GM12878 (cell line): ENCODE results near the gene MXD4. TPM values are rescaled to one million over a fixed set of nuclear protein-coding genes. Genes with fewer than 3 reads are reported as not detected.

Experiments used
- ATAC-seq: fragments of 200-7000 bp; cut with Tn5 transposase; 3 replicates; pipeline ENCODE4 v1.9.1; 2020; ENCODE audit warnings: mild to moderate bottlenecking, moderate library complexity
- BruUV-seq: library from RNA; stranded (reverse); fragments of 400-500 nt; replicated peaks from 2 replicates; lab custom pipeline; 2021; lab: Mats Ljungman, UMichigan
- CTCF ChIA-PET: fragments of 300-600 bp; sonication (Branson Sonifier 250); formaldehyde crosslinking; extraction: SDS; loops from one replicate; lab custom pipeline; 2021; ENCODE audit warnings: inconsistent platforms; lab: Yijun Ruan, JAX
- POLR2A ChIA-PET: fragments of 350-600 bp; formaldehyde crosslinking; extraction: SDS; loops from one replicate; lab custom pipeline; 2021; ENCODE audit warnings: inconsistent platforms; lab: Charles Lee
- RAD21 ChIA-PET: fragments of 300-600 bp; sonication (Branson Sonifier 250); formaldehyde crosslinking; loops from one replicate; lab custom pipeline; 2023; ENCODE audit warnings: antibody characterized with exemption; ENCODE audit not compliant: unreplicated experiment; lab: Charles Lee
- SMC1A ChIA-PET: fragments of 300-600 bp; sonication (Branson Sonifier 250); formaldehyde crosslinking; loops from one replicate; lab custom pipeline; 2023; ENCODE audit not compliant: unreplicated experiment, uncharacterized antibody; lab: Charles Lee
- DNase-seq: peaks from one replicate; pipeline ENCODE4 v3.0.0-alpha.2; 2011; ENCODE audit warnings: low read depth, low spot score
- FAIRE-seq: peaks from 3 replicates; lab custom pipeline; 2011; peaks lifted over from hg19 to GRCh38; lab: Jason Lieb, UNC
- H2AFZ ChIP-seq: 2 replicates; pipeline ENCODE4 v1.6.0; 2011; ENCODE audit warnings: low read depth, low read length, control low read depth; ENCODE audit not compliant: control insufficient read depth
- H3K27ac ChIP-seq: 2 replicates; pipeline ENCODE4 v1.5.1; 2011; ENCODE audit warnings: control low read depth; ENCODE audit not compliant: control insufficient read depth, insufficient read depth
- H3K27me3 ChIP-seq, 2 experiments: replicated peaks in 1 of 2; 2 replicates each; pipeline versions ENCODE4 v1.6.0 to v1.6.1; 2011; ENCODE audit warnings: low read length in 1 of 2; ENCODE audit not compliant: control insufficient read depth in 2 of 2, insufficient read depth in 2 of 2
- H3K36me3 ChIP-seq, 2 experiments: 2 replicates each; pipeline ENCODE4 v1.5.1; 2011; ENCODE audit warnings: low read length in 1 of 2; ENCODE audit not compliant: control insufficient read depth in 2 of 2, insufficient read depth in 2 of 2
- H3K4me1 ChIP-seq: 2 replicates; pipeline ENCODE4 v1.6.1; 2011; ENCODE audit warnings: mild to moderate bottlenecking, low read length, moderate library complexity, mixed read lengths; ENCODE audit not compliant: control insufficient read depth, insufficient read depth
- H3K4me2 ChIP-seq: 2 replicates; pipeline ENCODE4 v1.6.0; 2011; ENCODE audit warnings: control low read depth; ENCODE audit not compliant: control insufficient read depth, insufficient read depth
- H3K4me3 ChIP-seq: fragments of 200-600 bp; sonication (generic); 2 replicates; pipeline ENCODE4 v1.5.1; 2016
- H3K79me2 ChIP-seq: 2 replicates; pipeline ENCODE4 v1.6.0; 2011; ENCODE audit warnings: low read length; ENCODE audit not compliant: control insufficient read depth, insufficient read depth
- H3K9ac ChIP-seq: 2 replicates; pipeline ENCODE4 v1.8.0; 2011; ENCODE audit warnings: low read length, control low read depth, mixed read lengths; ENCODE audit not compliant: control insufficient read depth, insufficient read depth
- H3K9me3 ChIP-seq: replicated peaks from 3 replicates; pipeline ENCODE4 v1.5.1; 2011; ENCODE audit warnings: mild to moderate bottlenecking, low read length; ENCODE audit not compliant: control insufficient read depth, insufficient read depth
- H4K20me1 ChIP-seq: 2 replicates; pipeline ENCODE4 v1.6.0; 2011; ENCODE audit not compliant: control insufficient read depth, insufficient read depth
- CTCF ChIP-seq, 3 experiments: IDR thresholded peaks in 2 of 3; conservative IDR thresholded peaks in 1 of 3; 2 replicates each; pipeline ENCODE4 v1.5.1; 2011; ENCODE audit warnings: low read depth in 3 of 3, low read length in 3 of 3, mild to moderate bottlenecking in 3 of 3, control low read depth in 2 of 3, moderate library complexity in 2 of 3, inconsistent platforms in 1 of 3, mixed read lengths in 1 of 3; ENCODE audit not compliant: control insufficient read depth in 2 of 3, insufficient read depth in 1 of 3; ENCODE audit errors: extremely low read depth in 1 of 3
- IRF3 ChIP-seq: fragments of 450-650 bp; IDR thresholded peaks from 2 replicates; pipeline ENCODE4 v1.6.1; 2014; ENCODE audit warnings: mild to moderate bottlenecking
- NFYB ChIP-seq: IDR thresholded peaks from 2 replicates; pipeline ENCODE4 v1.6.1; 2011; ENCODE audit warnings: low read depth, mild to moderate bottlenecking, low read length, improper control_type of control experiment, moderate library complexity; ENCODE audit not compliant: insufficient read depth
- NR2C2 ChIP-seq: IDR thresholded peaks from 2 replicates; pipeline ENCODE4 v1.6.1; 2011; ENCODE audit warnings: borderline replicate concordance, low read depth; ENCODE audit not compliant: control insufficient read depth, insufficient read length
- SUPT20H ChIP-seq: IDR thresholded peaks from 2 replicates; pipeline ENCODE4 v1.6.1; 2011; ENCODE audit warnings: low read depth, mild to moderate bottlenecking, low read length, moderate library complexity, borderline replicate concordance; ENCODE audit not compliant: control insufficient read depth
- TAF1 ChIP-seq: IDR thresholded peaks from 2 replicates; pipeline ENCODE4 v1.6.1; 2011; ENCODE audit warnings: mild to moderate bottlenecking, low read depth, low read length, borderline replicate concordance
- TCF7 ChIP-seq: IDR thresholded peaks from 2 replicates; pipeline ENCODE4 v1.6.1; 2014; ENCODE audit warnings: antibody characterized with exemption, borderline replicate concordance
- ZBTB4 ChIP-seq: fragments of 450-650 bp; formaldehyde crosslinking; IDR thresholded peaks from 2 replicates; pipeline ENCODE4 v1.4.0; 2022; ENCODE audit warnings: mild to moderate bottlenecking, moderate library complexity
- ZNF687 ChIP-seq: fragments of 450-650 bp; IDR thresholded peaks from 2 replicates; pipeline ENCODE4 v1.6.1; 2017; ENCODE audit warnings: mild to moderate bottlenecking, moderate library complexity
- WGBS: methylation state at CpG from one replicate; pipeline ENCODE4 v1.1.6; 2016; ENCODE audit warnings: low lambda C conversion rate; ENCODE audit not compliant: insufficient replicate concordance, insufficient coverage; ENCODE audit errors: missing lambda C conversion rate; 5-methylcytosine and 5-hydroxymethylcytosine counted together
- in situ Hi-C: fragments of 300-500 bp; cut with MboI; formaldehyde crosslinking; loops from 9 replicates; pipeline ENCODE4 v1.14.3; 2018; ENCODE audit warnings: mixed read lengths
- intact Hi-C: fragments of 100-400 bp; cut with micrococcal nuclease; formaldehyde crosslinking; loops from one replicate; pipeline ENCODE4 v1.14.2; 2022; ENCODE audit not compliant: unreplicated experiment
- polyA plus RNA-seq, 11 experiments: library from polyadenylated mRNA; depleted of rRNA in 4 of 11; unstranded in 6 of 11; stranded (reverse) in 5 of 11; fragments of >200 nt; fragmentation: Nextera tagmentation in 4 of 11; fragmentation: Illumina TruSeq in 1 of 11; extraction: Ambion mirVana in 4 of 11; extraction: Trizol in 1 of 11; gene quantifications; 1 replicate in 1 of 11; 2 replicates in 10 of 11; pipeline versions ENCODE4 v1.2.1 to v1.2.3, GENCODE V29; 2011 to 2016; ENCODE audit warnings: inconsistent platforms in 2 of 11, missing spikeins in 2 of 11, low read depth in 1 of 11
- total RNA-seq, 4 experiments: library from RNA; depleted of rRNA in 3 of 4; stranded (reverse); fragments of >200 nt in 3 of 4; fragmentation: Illumina TruSeq in 1 of 4; extraction: Trizol in 1 of 4; gene quantifications; 2 replicates each; pipeline versions ENCODE4 v1.2.1 to v1.2.3, GENCODE V29; 2013 to 2021

The MXD4 gene
- total and polyA plus RNA-seq, 10 of the 15 experiments (the other 5 are each of a cell fraction or from before 2014, with no cell fraction given) = 0.21 to 25.6 (median 5.2) TPM

GRCh38 chr4:2295900-2296442, 34.1 kb upstream of the MXD4 start:
- ChIA-PET POLR2A (no interaction called here), SMC1A (no interaction called here)
- intact Hi-C loops = no loop called here
- TF ChIP-seq NR2C2 (no peak), ZNF687 (no peak), NFYB (no peak), CTCF (IDR thresholded peaks at IDR 0.05 in 2 of 3, conservative IDR thresholded peaks at IDR 0.05 in 1 of 3; ENCODE audit: control insufficient read depth in 2 of 3, extremely low read depth in 1 of 3, insufficient read depth in 1 of 3, low read depth in 3 of 3, low read length in 3 of 3) (no peak), TCF7 (no peak), SUPT20H (no peak), IRF3 (no peak), TAF1 (no peak), ZBTB4 (CRISPR knock-in tag) (no peak)

More at GRCh38 chr4:2295900-2296442, 34.1 kb upstream of the MXD4 start:
- in situ Hi-C loops = no loop called here
- ATAC-seq (no peak), DNase-seq (no peak), FAIRE-seq (no peak)
- BruUV-seq = no TSS peak
- Histone ChIP-seq H3K9me3 (no peaks in the 10 kb centered on the region), H3K27me3 (peaks cover 0 to 1% of the 10 kb centered on the region in 2 experiments; a peak in 2 of 4 replicates), H3K27ac (no peak overlapping the region), H2AFZ (no peak overlapping the region), H4K20me1 (no peaks in the 10 kb centered on the region), H3K9ac (no peak overlapping the region), H3K4me1 (no peaks in the 10 kb centered on the region), H3K36me3 (no peaks in the 10 kb centered on the region), H3K79me2 (no peaks in the 10 kb centered on the region), H3K4me3 (no peak overlapping the region), H3K4me2 (no peak overlapping the region)
- WGBS = 80% methylated on average over 14 of the region's 14 CpGs
- ChIA-PET CTCF (interaction anchor here (0.6 kb wide), 1 partner anchor 99 kb away, joined by 3 read pairs; no protein-coding TSS in a partner anchor), RAD21 (no interaction called here)
